Endothelial cell of umbilical vein (primary cell): ENCODE results near the gene SBF1. TPM values are rescaled to one million over a fixed set of nuclear protein-coding genes. Genes with fewer than 3 reads are reported as not detected.

ENCODE experiments used
- BruUV-seq: library from RNA; stranded (reverse); fragments of 400-500 nt; replicated peaks from 2 replicates; lab custom pipeline; 2021; lab: Mats Ljungman, UMichigan
- CTCF ChIA-PET: fragments of 300-600, 350-600 bp; sonication (Branson Sonifier 250); formaldehyde crosslinking; loops from one replicate; lab custom pipeline; 2021; ENCODE audit warnings: antibody characterized with exemption, inconsistent platforms; lab: Charles Lee
- POLR2A ChIA-PET: fragments of 300-600, 350-600 bp; sonication (Branson Sonifier 250); formaldehyde crosslinking; loops from one replicate; lab custom pipeline; 2021; ENCODE audit warnings: antibody characterized with exemption, inconsistent platforms; lab: Charles Lee
- DNase-seq: peaks from one replicate; pipeline ENCODE4 v3.0.0-alpha.2; 2011; ENCODE audit warnings: low read depth, low spot score
- FAIRE-seq: peaks from 2 replicates; lab custom pipeline; 2011; peaks lifted over from hg19 to GRCh38; lab: Jason Lieb, UNC
- H2AFZ ChIP-seq: 2 replicates; pipeline ENCODE4 v1.6.0; 2012; ENCODE audit warnings: low read depth, low read length, control low read depth, inconsistent platforms
- H3K27ac ChIP-seq: 2 replicates; pipeline ENCODE4 v1.5.1; 2011; ENCODE audit warnings: low read depth, mild to moderate bottlenecking, control low read depth, low read length, moderate library complexity; ENCODE audit not compliant: insufficient read depth
- H3K27me3 ChIP-seq, 2 experiments: 2 replicates each; pipeline versions ENCODE4 v1.6.0 to v1.6.1; 2011; ENCODE audit warnings: low read length in 2 of 2, mixed read lengths in 1 of 2; ENCODE audit not compliant: control insufficient read depth in 2 of 2, insufficient read depth in 2 of 2
- H3K36me3 ChIP-seq, 2 experiments: 2 replicates in 1 of 2; 3 replicates in 1 of 2; pipeline ENCODE4 v1.5.1; 2011; ENCODE audit warnings: low read length in 2 of 2, mild to moderate bottlenecking in 1 of 2, moderate library complexity in 1 of 2; ENCODE audit not compliant: control insufficient read depth in 2 of 2, insufficient read depth in 2 of 2; ENCODE audit errors: extremely low read depth in 1 of 2
- H3K4me1 ChIP-seq: 3 replicates; pipeline ENCODE4 v1.5.1; 2011; ENCODE audit warnings: mild to moderate bottlenecking, low read length; ENCODE audit not compliant: control insufficient read depth, insufficient read depth; ENCODE audit errors: extremely low read depth
- H3K4me2 ChIP-seq: 2 replicates; pipeline ENCODE4 v1.6.1; 2011; ENCODE audit warnings: low read length, control low read depth, mixed read lengths; ENCODE audit not compliant: insufficient read depth
- H3K4me3 ChIP-seq, 3 experiments: fragments of 200-600 bp in 1 of 3; sonication (generic), shearing (Covaris generic) in 1 of 3; replicated peaks in 1 of 3; 2 replicates each; pipeline ENCODE4 v1.5.1; 2011 to 2016; ENCODE audit warnings: control low read depth in 3 of 3, low read length in 3 of 3, mild to moderate bottlenecking in 2 of 3, inconsistent platforms in 1 of 3, low read depth in 1 of 3, moderate library complexity in 1 of 3; ENCODE audit not compliant: insufficient read depth in 1 of 3
- H3K79me2 ChIP-seq: 2 replicates; pipeline ENCODE4 v1.6.0; 2012; ENCODE audit warnings: low read length, inconsistent platforms; ENCODE audit not compliant: control insufficient read depth, insufficient read depth
- H3K9ac ChIP-seq: replicated peaks from 2 replicates; pipeline ENCODE3; 2011; ENCODE audit warnings: low read length, control low read depth; ENCODE audit not compliant: insufficient read depth; ENCODE audit errors: extremely low read depth
- H3K9me1 ChIP-seq: replicated peaks from 3 replicates; pipeline ENCODE4 v1.6.0; 2011; ENCODE audit warnings: mild to moderate bottlenecking, low read length; ENCODE audit not compliant: control insufficient read depth, insufficient read depth; ENCODE audit errors: extremely low read depth
- H3K9me3 ChIP-seq: replicated peaks from 2 replicates; pipeline ENCODE4 v1.5.1; 2012; ENCODE audit warnings: low read length, inconsistent platforms; ENCODE audit not compliant: control insufficient read depth, insufficient read depth
- H4K20me1 ChIP-seq: replicated peaks from 2 replicates; pipeline ENCODE3; 2011; ENCODE audit warnings: mild to moderate bottlenecking, low read length; ENCODE audit not compliant: control insufficient read depth, insufficient read depth; ENCODE audit errors: extremely low read depth
- CTCF ChIP-seq, 2 donors: IDR thresholded peaks; 1 replicate in 1 of 2; 2 replicates in 1 of 2; pipeline ENCODE4 v1.5.1; 2011; ENCODE audit warnings: low read length in 2 of 2, mild to moderate bottlenecking in 2 of 2, moderate library complexity in 2 of 2, control low read depth in 1 of 2, inconsistent platforms in 1 of 2, low read depth in 1 of 2; ENCODE audit not compliant: insufficient read depth in 1 of 2; ENCODE audit errors: extremely low read depth in 1 of 2
- EZH2 ChIP-seq: IDR thresholded peaks from 2 replicates; pipeline ENCODE4 v1.6.1; 2012; ENCODE audit warnings: borderline replicate concordance, low read depth, mild to moderate bottlenecking, moderate library complexity, low read length, inconsistent platforms; ENCODE audit not compliant: severe bottlenecking
- FOS ChIP-seq: IDR thresholded peaks from 2 replicates; pipeline ENCODE4 v1.6.1; 2011; ENCODE audit warnings: mild to moderate bottlenecking, low read length, moderate library complexity, borderline replicate concordance; ENCODE audit not compliant: insufficient read depth
- GATA2 ChIP-seq: IDR thresholded peaks from 2 replicates; pipeline ENCODE4 v1.7.0; 2011; ENCODE audit warnings: low read depth, mild to moderate bottlenecking, moderate library complexity, mixed read lengths, low read length; ENCODE audit not compliant: insufficient read length, insufficient read depth
- JUN ChIP-seq: IDR thresholded peaks from 2 replicates; pipeline ENCODE4 v1.6.1; 2011; ENCODE audit warnings: borderline replicate concordance, low read depth; ENCODE audit not compliant: insufficient read length, insufficient read depth
- MYC ChIP-seq: IDR thresholded peaks from one replicate; pipeline ENCODE4 v1.6.1; 2011; ENCODE audit warnings: mild to moderate bottlenecking, low read depth, low read length
- POLR2A ChIP-seq: IDR thresholded peaks from 2 replicates; pipeline ENCODE4 v1.6.1; 2012; ENCODE audit warnings: low read depth, mild to moderate bottlenecking, control low read depth, low read length
- POLR2AphosphoS5 ChIP-seq: IDR thresholded peaks from 2 replicates; pipeline ENCODE4 v1.6.1; 2012; ENCODE audit warnings: low read depth, mild to moderate bottlenecking, control low read depth, low read length, moderate library complexity; ENCODE audit not compliant: insufficient read depth
- dilution Hi-C: fragments of 300-500 bp; cut with MboI; formaldehyde crosslinking; loops from one replicate; pipeline ENCODE4 v1.15.0; 2019; ENCODE audit warnings: low sequenced_read_pairs; ENCODE audit not compliant: extremely low pct_ligation_motif_present
- intact Hi-C: fragments of 100-400 bp; cut with micrococcal nuclease; formaldehyde crosslinking; loops from one replicate; pipeline ENCODE4 v1.10.0; 2022
- polyA plus RNA-seq, 4 experiments: library from polyadenylated mRNA; depleted of rRNA in 3 of 4; stranded (reverse) in 3 of 4; unstranded in 1 of 4; fragments of >200 nt; gene quantifications; 2 replicates each; pipeline versions ENCODE4 v1.2.1 to v1.2.3, GENCODE V29; 2011 to 2012; ENCODE audit warnings: missing spikeins in 1 of 4
- total RNA-seq: library from RNA; stranded (reverse); gene quantifications from 2 replicates; pipeline ENCODE4 v1.2.3, GENCODE V29; 2021
- TF ChIP-seq, protein P1 (sequence below): IDR thresholded peaks from 2 replicates; pipeline ENCODE4 v1.6.1; 2011; ENCODE audit not compliant: insufficient read depth, insufficient read length

The SBF1 gene
- total and polyA plus RNA-seq, 2 donors (not counting 3 experiments of a cell fraction or from before 2014, with no cell fraction given) = 36.3 to 68.6 TPM

- H3K36me3 ChIP-seq = peaks cover 0 to 66% of the 10 kb centered on the region in 2 experiments
- no peak overlapping the region for H3K4me3 ChIP-seq
- no peak overlapping the region for H3K9ac ChIP-seq
- intact Hi-C loops (no loop called here), dilution Hi-C loops (no loop called here)
- ChIA-PET CTCF (interaction anchor here (1.4 kb wide), 1 partner anchor 33 kb away, joined by 5 read pairs; no protein-coding TSS in a partner anchor), POLR2A (no interaction called here)
- H3K9me1 ChIP-seq = no peaks in the 10 kb centered on the region
- H3K4me2 ChIP-seq = no peak overlapping the region
- H3K4me1 ChIP-seq = peaks cover 6% of the 10 kb centered on the region
- no peaks in the 10 kb centered on the region for H3K9me3 ChIP-seq
- H3K79me2 ChIP-seq = peaks cover 25% of the 10 kb centered on the region
- H2AFZ ChIP-seq = no peak overlapping the region
- no peak overlapping the region for H3K27ac ChIP-seq
- no peak for FAIRE-seq
- TF ChIP-seq FOS = no peak
- no peak for TF ChIP-seq GATA2
- TF ChIP-seq EZH2 = no peak
- no peak for TF ChIP-seq POLR2A
- no peak for TF ChIP-seq CTCF (IDR thresholded peaks at IDR 0.05; ENCODE audit: extremely low read depth in 1 of 2, insufficient read depth in 1 of 2, low read depth in 1 of 2, low read length in 2 of 2)
- no peak for TF ChIP-seq JUN
- TF ChIP-seq MYC = no peak
- no peak for TF ChIP-seq POLR2AphosphoS5
- TF ChIP-seq, protein P1, sequence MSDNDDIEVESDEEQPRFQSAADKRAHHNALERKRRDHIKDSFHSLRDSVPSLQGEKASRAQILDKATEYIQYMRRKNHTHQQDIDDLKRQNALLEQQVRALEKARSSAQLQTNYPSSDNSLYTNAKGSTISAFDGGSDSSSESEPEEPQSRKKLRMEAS = no peak
- no peaks in the 10 kb centered on the region for H3K27me3 ChIP-seq
- no TSS peak for BruUV-seq
- no peaks in the 10 kb centered on the region for H4K20me1 ChIP-seq
- DNase-seq = no peak
These were observed 9.5 kb downstream of the SBF1 start for GRCh38 chr22:50465066-50465930.
